Measurements from ENCODE around the gene YAE1.

DNA sequence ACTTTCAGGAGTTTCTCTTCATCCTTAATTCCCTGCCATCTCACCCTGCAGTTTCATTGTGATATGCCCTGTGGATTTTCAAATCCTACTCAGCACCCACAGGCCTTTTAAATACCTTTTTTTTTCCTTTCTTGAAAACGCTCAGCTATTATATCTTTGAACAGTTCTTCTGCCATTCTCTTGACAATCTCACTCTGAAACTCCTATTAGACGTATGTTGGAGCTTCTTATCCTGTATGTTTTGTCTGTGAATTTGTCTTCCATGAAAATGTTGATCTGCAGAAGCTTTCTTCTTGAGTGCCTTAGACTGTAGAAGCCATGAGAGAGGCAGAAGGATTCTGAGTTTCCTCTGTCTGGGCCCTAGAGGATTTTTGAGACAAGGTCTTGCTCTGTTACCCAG lies 18.9 kb upstream of the YAE1 start:
- TF ChIP-seq, protein P1, sequence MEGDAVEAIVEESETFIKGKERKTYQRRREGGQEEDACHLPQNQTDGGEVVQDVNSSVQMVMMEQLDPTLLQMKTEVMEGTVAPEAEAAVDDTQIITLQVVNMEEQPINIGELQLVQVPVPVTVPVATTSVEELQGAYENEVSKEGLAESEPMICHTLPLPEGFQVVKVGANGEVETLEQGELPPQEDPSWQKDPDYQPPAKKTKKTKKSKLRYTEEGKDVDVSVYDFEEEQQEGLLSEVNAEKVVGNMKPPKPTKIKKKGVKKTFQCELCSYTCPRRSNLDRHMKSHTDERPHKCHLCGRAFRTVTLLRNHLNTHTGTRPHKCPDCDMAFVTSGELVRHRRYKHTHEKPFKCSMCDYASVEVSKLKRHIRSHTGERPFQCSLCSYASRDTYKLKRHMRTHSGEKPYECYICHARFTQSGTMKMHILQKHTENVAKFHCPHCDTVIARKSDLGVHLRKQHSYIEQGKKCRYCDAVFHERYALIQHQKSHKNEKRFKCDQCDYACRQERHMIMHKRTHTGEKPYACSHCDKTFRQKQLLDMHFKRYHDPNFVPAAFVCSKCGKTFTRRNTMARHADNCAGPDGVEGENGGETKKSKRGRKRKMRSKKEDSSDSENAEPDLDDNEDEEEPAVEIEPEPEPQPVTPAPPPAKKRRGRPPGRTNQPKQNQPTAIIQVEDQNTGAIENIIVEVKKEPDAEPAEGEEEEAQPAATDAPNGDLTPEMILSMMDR (IDR thresholded peaks at IDR 0.05; ENCODE audit: borderline replicate concordance, extremely low read depth, low read length, poor library complexity, severe bottlenecking) = no peak
- no peak for TF ChIP-seq EZH2 (IDR thresholded peaks at IDR 0.05; ENCODE audit: borderline replicate concordance, low read depth, low read length, severe bottlenecking)

Data from DND-41 (cell line).